Bronchus fibroblast of lung (primary cell): ENCODE results near the gene KCNQ5. TPM values are rescaled to one million over a fixed set of nuclear protein-coding genes. Genes with fewer than 3 reads are reported as not detected.

Experiments used
- total RNA-seq: library from RNA; depleted of rRNA; stranded (reverse); fragments of >200 nt; gene quantifications from 2 replicates; pipeline ENCODE4 v1.2.3, GENCODE V29; 2015

Gene KCNQ5
- 0.30 and 0.50 TPM in 2 replicates for total RNA-seq

DNA sequence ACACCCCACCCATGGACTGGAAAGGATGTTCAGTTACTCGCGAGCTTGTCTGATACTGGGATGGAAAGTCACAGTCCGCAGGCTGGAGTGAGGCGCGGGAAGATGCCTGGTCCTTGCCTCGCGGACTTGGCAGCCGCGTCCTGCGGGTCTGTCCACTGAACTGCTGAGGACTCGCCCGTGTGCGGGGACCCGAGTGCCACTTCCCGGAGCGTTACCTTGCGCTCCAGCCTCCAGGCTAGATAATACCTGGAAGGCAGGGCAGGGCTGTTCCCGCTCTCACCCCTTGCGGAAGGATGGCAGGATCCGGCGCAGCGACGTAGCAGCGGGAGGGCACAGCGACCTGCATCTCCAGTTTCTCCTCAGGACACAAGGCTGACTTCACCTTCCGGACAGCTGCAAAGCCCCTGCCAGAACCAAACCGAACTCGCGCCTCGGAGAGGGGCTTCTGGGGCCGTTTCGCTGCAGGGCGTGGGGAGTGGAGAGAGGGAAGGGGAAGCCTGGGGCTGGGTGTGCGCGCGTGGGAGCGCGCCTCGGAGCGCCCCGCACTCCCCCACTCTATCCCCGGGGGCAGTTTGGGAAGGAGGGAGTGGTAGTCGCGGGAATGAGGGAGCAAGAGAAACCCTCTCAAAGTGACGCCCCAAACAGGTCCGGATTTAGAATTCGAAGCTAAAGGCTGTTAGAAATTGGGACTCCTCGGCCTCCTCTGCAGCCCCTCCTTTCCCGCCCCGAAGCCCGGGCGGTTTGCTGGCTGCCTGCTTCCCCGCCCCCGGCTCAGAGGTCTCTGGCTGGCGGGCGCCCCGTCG is at the start of gene KCNQ5:
TSS of gene KCNQ5 (plus strand) at position 774 of the 803 bp plus-strand sequence.

DNA sequence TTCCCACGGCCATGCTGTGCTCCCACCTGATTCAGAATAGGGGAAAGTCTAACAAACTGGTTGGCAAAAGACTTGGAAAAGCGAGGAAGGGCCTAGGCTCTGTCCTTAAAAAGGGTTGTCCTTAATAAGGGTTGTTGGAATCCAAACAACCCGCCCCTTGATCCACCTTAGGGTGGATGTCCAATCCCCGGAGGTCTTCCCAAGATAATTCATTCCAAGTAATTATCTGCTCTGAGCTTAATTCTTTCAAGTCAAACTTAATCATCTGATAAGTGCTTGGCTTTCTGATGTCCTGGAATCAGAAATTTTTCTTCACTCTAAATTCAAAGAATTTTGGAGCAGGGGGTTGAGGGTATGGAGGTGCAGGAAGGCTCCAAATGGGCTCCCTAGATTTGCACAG is 603.5 kb downstream of the KCNQ5 start, which contains the start of gene KHDC1L:
TSS of gene KHDC1L (minus strand) at position 101 of the 400 bp plus-strand sequence. CDS start at position 13, 88 bp downstream.

